Pulmonary artery endothelial cell (primary cell): ENCODE results near the gene CPT1C. TPM values are rescaled to one million over a fixed set of nuclear protein-coding genes. Genes with fewer than 3 reads are reported as not detected.
A peak's percentile ranks its signal among the peaks of the same experiment; 100 is the strongest.

Experiments used
- DNase-seq: peaks from one replicate; pipeline ENCODE4 v3.0.0-alpha.2; 2011; ENCODE audit warnings: low read depth, low spot score
- total RNA-seq: library from RNA; depleted of rRNA; stranded (reverse); fragments of >200 nt; gene quantifications from 2 replicates; pipeline ENCODE4 v1.2.3, GENCODE V29; 2014

The CPT1C gene
- total RNA-seq, 1 donor from 2014 or later: 24.7 TPM

GRCh38 chr19:49660338-49660961 is 30.5 kb upstream of the CPT1C start:
- no peak for DNase-seq

DNA sequence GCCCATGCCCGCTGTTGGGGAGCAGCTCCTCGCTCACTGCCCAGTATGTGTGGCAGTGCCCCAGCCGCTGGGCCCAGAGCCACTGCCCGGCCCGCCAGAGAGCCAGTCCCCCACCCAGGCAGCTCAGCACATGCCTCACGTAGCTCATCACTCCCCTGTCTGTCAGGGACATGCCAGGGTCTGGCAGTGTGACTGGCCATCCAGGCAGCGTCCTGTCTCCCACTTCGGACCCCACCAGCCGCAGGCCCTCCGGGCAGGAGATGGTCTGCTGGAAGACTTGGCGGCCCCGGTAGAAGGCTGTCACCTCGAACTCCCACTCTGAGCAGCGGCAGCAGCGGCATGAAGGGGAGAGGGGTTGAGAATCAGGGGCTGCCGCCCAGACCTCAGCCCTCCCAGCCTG is 28.9 kb upstream of the CPT1C start:
- DNase-seq: no peak

DNA sequence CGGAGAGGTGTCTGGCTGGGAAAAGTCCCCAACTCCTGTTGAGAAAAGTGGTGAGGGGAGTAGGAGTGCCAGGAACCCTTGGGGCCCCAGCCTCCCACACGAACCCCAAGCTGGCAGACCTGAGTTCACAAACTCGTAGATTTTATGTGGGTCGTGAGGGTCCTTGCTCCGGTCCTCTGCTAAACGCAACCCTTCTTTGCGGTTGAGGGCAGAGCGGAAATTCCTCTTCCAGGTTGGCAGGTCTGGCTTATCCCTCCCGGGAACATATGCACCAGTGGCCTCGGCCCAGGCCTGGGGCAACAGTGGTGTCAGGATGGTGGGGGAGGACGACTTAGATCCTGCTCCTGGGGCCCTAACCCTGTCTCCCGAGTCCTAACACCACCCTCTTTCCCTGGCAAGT is 27.7 kb upstream of the CPT1C start:
- DNase-seq: no peak

DNA sequence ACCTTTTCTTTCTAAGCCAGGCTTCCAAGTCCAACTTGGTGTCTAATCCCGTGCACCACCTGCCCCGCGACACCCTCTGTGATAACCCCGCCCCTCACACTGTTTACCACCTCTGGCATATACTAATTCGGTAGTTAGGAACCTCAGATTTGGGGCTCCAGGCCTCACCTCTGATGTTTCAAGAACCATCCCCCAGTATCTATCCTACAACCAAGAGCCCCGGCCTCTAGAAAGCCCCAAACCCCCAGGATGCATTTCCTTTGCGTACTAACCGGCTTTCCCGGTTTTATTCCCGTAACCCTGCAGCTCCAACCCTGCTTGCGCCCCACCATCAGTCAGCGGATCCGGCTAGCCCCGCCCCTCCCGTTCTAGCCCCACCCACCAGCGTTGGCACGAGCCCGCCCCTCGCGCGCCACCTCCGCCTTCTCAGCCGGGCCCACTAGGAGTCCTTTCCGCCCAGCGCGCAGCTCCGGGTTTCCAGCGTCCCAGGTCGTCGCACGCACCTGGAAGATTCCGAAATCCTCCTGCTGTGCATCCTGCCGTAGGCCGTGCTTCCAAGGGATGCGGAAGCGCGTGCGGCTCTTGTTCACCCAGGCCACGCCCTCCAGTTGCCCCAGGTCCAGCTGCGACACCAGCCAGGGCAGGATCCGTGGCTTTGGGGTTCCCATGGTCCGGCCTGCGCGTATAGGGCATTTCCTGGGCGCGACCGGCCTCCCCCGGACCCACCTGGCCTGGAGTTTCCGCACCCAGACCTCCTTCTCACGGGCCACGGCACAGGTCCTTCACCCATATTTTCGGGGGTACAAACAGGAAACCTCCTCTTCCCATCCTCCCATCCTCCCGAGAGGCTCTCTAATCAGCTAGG is 26.5 kb upstream of the CPT1C start:
- no peak for DNase-seq

- DNase-seq: no peak
These were observed 25.9 kb upstream of the CPT1C start for GRCh38 chr19:49665036-49665350.

- peak; percentile 81 for DNase-seq
These were observed 25.4 kb upstream of the CPT1C start, which contains the start of the genes BCL2L12 and IRF3 for GRCh38 chr19:49665351-49666119. TSS of gene BCL2L12 (plus strand) at chr19:49665933. CDS start at chr19:49666693, 760 bp downstream. TSS of gene IRF3 (minus strand) at chr19:49665857. CDS start at chr19:49664838, 1,019 bp downstream.

GRCh38 chr19:49666120-49666444 is 24.8 kb upstream of the CPT1C start:
- no peak for DNase-seq

- DNase-seq: no peak
These were observed 23.4 kb upstream of the CPT1C start for GRCh38 chr19:49667473-49667872.

GRCh38 chr19:49669516-49669915 is 21.4 kb upstream of the CPT1C start:
- DNase-seq: no peak

GRCh38 chr19:49672131-49672919 is 18.6 kb upstream of the CPT1C start:
- DNase-seq: no peak

DNA sequence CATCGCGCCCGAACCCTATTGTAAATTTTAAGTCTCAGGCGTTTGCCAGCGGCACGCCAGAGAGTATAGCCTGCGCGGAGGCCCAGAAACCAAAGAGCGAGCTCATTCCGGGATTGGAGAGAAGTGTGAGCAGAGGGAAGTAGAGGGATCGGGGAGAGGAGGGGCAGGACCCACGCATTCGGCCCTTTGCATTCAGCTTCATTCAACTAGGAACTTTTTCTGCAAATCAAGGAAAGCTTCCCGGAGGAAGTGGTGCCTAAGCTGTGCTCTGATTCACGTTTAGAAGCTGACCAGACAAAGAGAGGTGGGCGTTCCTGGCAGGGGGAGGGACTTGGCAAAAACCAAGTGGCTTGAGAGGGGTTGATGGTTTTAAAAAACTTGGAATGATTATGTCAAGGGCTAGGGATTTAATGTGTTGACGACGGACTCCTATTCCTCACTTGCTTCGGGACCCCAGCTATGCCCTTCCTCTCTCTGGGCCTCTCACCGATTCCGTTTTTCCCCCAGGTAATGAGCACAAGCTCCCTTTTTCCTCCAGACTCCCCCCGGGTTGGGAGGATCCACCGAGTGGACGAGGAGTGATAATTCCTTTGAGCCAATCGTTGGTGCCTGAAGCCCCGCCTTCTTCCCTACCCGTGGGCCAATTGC is 14.7 kb upstream of the CPT1C start:
- peak; percentile 83 for DNase-seq

- peak; percentile 100 for DNase-seq
These were observed 14.1 kb upstream of the CPT1C start for GRCh38 chr19:49676784-49677230.

DNA sequence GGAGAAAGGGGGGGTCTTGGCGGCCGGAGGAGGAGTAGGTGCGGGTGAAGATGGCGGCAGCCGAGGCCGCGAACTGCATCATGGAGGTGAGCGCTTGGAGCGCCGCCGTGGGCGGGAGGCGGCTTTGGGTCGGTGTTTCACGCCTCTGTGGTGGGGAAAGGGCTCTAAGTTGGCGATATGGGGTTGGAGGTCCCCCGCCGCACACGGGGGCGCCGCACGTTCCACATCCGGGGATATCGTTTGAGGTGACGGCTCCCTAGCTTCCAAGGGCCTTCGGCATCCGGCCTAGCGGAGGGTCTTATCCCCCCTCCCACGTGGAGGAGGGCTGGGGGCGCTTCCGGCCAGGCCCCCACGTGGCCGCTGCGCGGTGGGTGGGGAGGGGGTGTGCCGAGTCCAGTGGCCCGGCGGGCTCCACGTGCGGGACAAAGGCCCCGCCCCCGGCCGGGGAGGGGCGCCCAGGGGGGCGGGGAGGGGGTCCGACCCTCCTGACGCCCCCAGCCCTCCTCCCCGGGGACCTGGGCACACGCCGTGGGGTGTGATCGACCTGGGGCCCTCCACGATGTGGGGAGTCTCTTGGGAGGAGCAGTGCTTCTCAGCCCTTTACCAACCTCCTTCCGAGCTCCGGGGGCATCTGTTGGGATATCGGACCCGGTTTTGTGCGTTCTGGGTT is 13.6 kb upstream of the CPT1C start, which contains the start of gene PRMT1:
PRMT1 (plus strand) TSS at position 41 of the 670 bp plus-strand sequence; CDS start at position 51, 10 bp downstream.
- no peak for DNase-seq

DNA sequence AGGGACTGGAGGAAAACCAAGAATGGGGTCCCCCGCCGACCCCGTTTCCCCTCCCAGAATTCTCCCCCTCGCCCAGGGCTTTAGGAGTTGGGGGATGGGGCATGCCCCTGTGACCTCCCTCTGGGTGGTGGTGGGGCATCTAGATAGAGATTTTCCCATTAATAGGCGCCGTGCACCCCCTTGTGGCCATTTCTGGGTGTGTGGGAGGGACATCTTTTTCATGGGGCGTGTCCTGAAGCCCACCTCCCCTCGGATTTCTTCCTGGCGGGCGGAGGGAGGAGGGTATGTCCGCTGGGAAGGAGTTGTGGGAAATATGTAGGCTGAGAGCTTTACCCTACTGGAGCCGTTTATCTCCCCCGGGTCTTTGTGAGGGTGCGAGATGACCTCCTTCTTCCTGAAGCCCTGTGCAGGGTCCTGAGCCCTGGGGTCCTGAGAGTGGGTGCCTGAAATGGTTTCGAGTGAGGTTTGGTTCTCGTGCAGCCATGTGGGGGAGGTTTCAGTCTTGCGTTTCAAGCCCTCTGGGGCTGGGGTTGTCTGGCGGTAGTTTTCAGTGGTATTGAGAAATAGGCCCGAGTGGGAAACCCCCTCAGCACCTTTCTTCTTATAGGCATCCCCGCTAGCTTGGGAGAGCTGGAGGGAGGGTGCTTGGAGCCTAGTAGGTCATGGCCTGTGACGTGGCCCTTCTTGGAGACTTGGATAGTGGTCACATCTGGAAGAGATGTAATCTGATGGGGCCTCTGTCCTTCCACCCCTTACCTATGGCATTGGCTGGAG is 12.8 kb upstream of the CPT1C start:
- no peak for DNase-seq

- DNase-seq: no peak
These were observed 11.7 kb upstream of the CPT1C start for GRCh38 chr19:49678985-49679770.

GRCh38 chr19:49679771-49680413 is 11.0 kb upstream of the CPT1C start:
- no peak for DNase-seq

- no peak for DNase-seq
These were observed 10.2 kb upstream of the CPT1C start for GRCh38 chr19:49680421-49681351.
